C4-2B (cell line): Measurements from ENCODE around the gene DPP6.

ENCODE experiments used
- CTCF ChIP-seq: fragments of 450-650 bp; conservative IDR thresholded peaks from 2 replicates; pipeline ENCODE4 v1.5.1; 2017; ENCODE audit warnings: mild to moderate bottlenecking
- ZFX ChIP-seq: fragments of 450-650 bp; IDR thresholded peaks from 2 replicates; pipeline ENCODE4 v1.6.1; 2017

DNA sequence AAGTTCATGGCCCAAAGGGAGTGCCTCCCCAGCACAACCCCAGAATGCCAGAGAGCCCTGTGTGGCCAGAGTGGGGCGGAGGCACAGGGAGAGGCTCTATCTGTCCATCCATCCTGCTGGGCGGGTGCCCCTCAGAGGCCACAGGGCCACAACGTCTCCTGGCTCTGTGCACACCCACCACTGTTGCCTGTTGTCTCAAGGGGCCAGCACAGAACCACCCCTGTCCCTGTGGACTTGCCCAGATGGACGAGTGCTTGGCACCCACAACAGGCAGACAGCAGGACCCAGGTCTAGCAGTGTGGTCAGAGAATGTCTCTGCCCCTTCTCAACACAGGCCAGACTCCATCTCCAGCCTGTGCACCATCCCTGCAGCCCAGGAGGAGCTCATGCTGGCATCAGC, 857.9 kb downstream of the DPP6 start:
- TF ChIP-seq CTCF: no peak
- no peak for TF ChIP-seq ZFX
